ENCODE results near the gene CD300A. TPM values are rescaled to one million over a fixed set of nuclear protein-coding genes. Genes with fewer than 3 reads are reported as not detected.

The CD300A gene
- total RNA-seq, 1 experiment from 2014 or later, result 0.71 TPM

DNA sequence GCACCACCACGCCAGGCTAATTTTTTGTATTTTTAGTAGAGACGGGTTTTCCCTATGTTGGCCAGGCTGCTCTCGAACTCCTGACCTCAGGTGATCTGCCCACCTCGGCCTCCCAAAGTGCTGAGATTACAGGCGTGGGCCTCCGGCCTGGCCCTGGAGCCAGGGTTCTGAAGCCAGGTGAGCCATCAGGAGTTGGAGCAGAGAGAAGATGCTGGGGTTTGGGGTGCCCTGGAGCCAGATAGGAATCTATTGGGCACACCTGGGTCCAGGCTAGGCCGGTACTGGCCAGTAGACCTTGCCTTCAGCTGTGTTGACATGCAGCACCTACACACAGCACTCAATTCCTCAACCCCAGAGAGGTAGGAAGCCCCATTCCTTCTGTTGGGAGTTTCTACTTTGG lies 5.4 kb upstream of the CD300A start:
- BruUV-seq (replicated peaks), result no TSS peak
- no peak for DNase-seq (ENCODE audit: low read depth, low spot score)
- no peak for TF ChIP-seq EGR1 (IDR thresholded peaks at IDR 0.05; ENCODE audit: low read depth)
- TF ChIP-seq ATF3 (IDR thresholded peaks at IDR 0.05), result no peak
- TF ChIP-seq ZBTB33 (IDR thresholded peaks at IDR 0.05; ENCODE audit: extremely low read depth, insufficient replicate concordance, low read length), result no peak
- TF ChIP-seq POLR2A (IDR thresholded peaks at IDR 0.05; ENCODE audit: borderline replicate concordance, extremely low read depth, insufficient read depth, insufficient read length), result no peak
- TF ChIP-seq CTCF (IDR thresholded peaks at IDR 0.05 in 2 of 3, conservative IDR thresholded peaks at IDR 0.05 in 1 of 3; ENCODE audit: borderline replicate concordance in 1 of 3, insufficient read depth in 1 of 3, low read depth in 2 of 3, low read length in 2 of 3), result no peak
- TF ChIP-seq ZNF274 (IDR thresholded peaks at IDR 0.05; ENCODE audit: low read depth, low read length), result no peak
- Histone ChIP-seq H3K36me3 (ENCODE audit: control insufficient read depth in 1 of 2, insufficient read depth in 2 of 2, low read length in 2 of 2) (no peaks in the 10 kb centered on the region), H3K9ac (ENCODE audit: low read length) (no peak overlapping the region), H3K9me2 (ENCODE audit: insufficient read depth) (no peaks in the 10 kb centered on the region), H2AFZ (ENCODE audit: low read depth, low read length, poor library complexity, severe bottlenecking) (no peak overlapping the region), H4K20me1 (ENCODE audit: insufficient read depth) (no peaks in the 10 kb centered on the region), H3K4me1 (ENCODE audit: control insufficient read depth in 1 of 2, insufficient read depth in 2 of 2, low read length in 2 of 2) (peaks cover 4 to 12% of the 10 kb centered on the region in 2 experiments; a peak in 2 of 4 replicates), H3K27ac (ENCODE audit: low read depth, low read length) (no peak overlapping the region), H3K9me3 (ENCODE audit: control insufficient read depth in 1 of 2, insufficient read depth in 1 of 2, low read depth in 1 of 2, low read length in 2 of 2) (no peaks in the 10 kb centered on the region), H3K4me3 (replicated peaks in 1 of 2; ENCODE audit: low read depth in 1 of 2, low read length in 2 of 2) (no peak overlapping the region), H3K27me3 (ENCODE audit: insufficient read depth, low read length) (no peaks in the 10 kb centered on the region), H3K79me2 (ENCODE audit: insufficient read depth, low read length) (no peaks in the 10 kb centered on the region), H3K4me2 (ENCODE audit: low read length) (no peak overlapping the region)
- ChIA-PET CTCF (interaction anchor here (1.0 to 2.1 kb wide), 3 partner anchors 82 to 160 kb away, joined by 3 to 22 read pairs (median 4); no protein-coding TSS in a partner anchor), RAD21 (ENCODE audit: low non-redundant PET in 1 of 2, low total read pairs in 2 of 2, uncharacterized antibody in 2 of 2, unreplicated experiment in 2 of 2) (interaction anchor here in 1 of 2 experiments (0.6 kb wide), 1 partner anchor 82 kb away, joined by 3 read pairs; no protein-coding TSS in a partner anchor), POLR2A (no interaction called here)
- intact Hi-C loops (cut with micrococcal nuclease), result no loop called here
- no peak for ATAC-seq
